Liver (tissue), 5 donors: Measurements from ENCODE around the gene RYR2. TPM values are rescaled to one million over a fixed set of nuclear protein-coding genes. Genes with fewer than 3 reads are reported as not detected.

ENCODE experiments used
- polyA plus RNA-seq, 2 donors: library from polyadenylated mRNA; stranded (reverse) in 1 of 2; unstranded in 1 of 2; fragments of 200-250 nt in 1 of 2; fragments of >200 nt in 1 of 2; fragmentation: Nextera tagmentation in 1 of 2; extraction: Ambion mirVana in 1 of 2; gene quantifications; one replicate each; pipeline versions ENCODE4 v1.2.1 to v1.2.3, GENCODE V29; 2013 to 2015
- small RNA-seq: library from RNA; depleted of rRNA; stranded (forward); fragments of <200 nt; gene quantifications from one replicate; pipeline ENCODE3, GENCODE V24; 2014
- total RNA-seq, 2 donors: library from RNA; depleted of rRNA; stranded (reverse); fragments of >200 nt; gene quantifications; one replicate each; pipeline ENCODE4 v1.2.3, GENCODE V29; 2014
- donor health status: healthy.
- donor health status: healthy.
- donor health status: healthy.

Gene RYR2
- total and polyA plus RNA-seq, 4 donors: 0.06 to 0.75 (median 0.31) TPM

Small RNAs within 50 kb of the gene (small RNA-seq; reads per million reads assigned to genes)
- gene MIR4428: not detected
- not detected for gene RF00402

Other genes starting within 250 kb of the RYR2 start
- 10 to 100 TPM; 12.3 to 19.0 TPM for gene MTR, start 246.9 kb upstream of the RYR2 start, total RNA-seq
- 1 to 10 TPM; 2.5 to 4.8 TPM for gene MTR, start 246.9 kb upstream of the RYR2 start, polyA plus RNA-seq
- not detected for gene MT1HL1, start 37.7 kb upstream of the RYR2 start, total RNA-seq
- gene MT1HL1, start 37.7 kb upstream of the RYR2 start, polyA plus RNA-seq: under 1 TPM in 1 of 2 donors, not detected in 1; 0.78 TPM